Endothelial cell of umbilical vein (primary cell): ENCODE results near the gene WNT10A.

Experiments used
- FOS ChIP-seq: IDR thresholded peaks from 2 replicates; pipeline ENCODE4 v1.6.1; 2011; ENCODE audit warnings: mild to moderate bottlenecking, low read length, moderate library complexity, borderline replicate concordance; ENCODE audit not compliant: insufficient read depth
- POLR2A ChIP-seq: IDR thresholded peaks from 2 replicates; pipeline ENCODE4 v1.6.1; 2012; ENCODE audit warnings: low read depth, mild to moderate bottlenecking, control low read depth, low read length
- POLR2AphosphoS5 ChIP-seq: IDR thresholded peaks from 2 replicates; pipeline ENCODE4 v1.6.1; 2012; ENCODE audit warnings: low read depth, mild to moderate bottlenecking, control low read depth, low read length, moderate library complexity; ENCODE audit not compliant: insufficient read depth
- TF ChIP-seq, protein P1 (sequence below), 2 donors: IDR thresholded peaks; 1 replicate in 1 of 2; 2 replicates in 1 of 2; pipeline ENCODE4 v1.5.1; 2011; ENCODE audit warnings: low read length in 2 of 2, mild to moderate bottlenecking in 2 of 2, moderate library complexity in 2 of 2, control low read depth in 1 of 2, inconsistent platforms in 1 of 2, low read depth in 1 of 2; ENCODE audit not compliant: insufficient read depth in 1 of 2; ENCODE audit errors: extremely low read depth in 1 of 2
- TF ChIP-seq, protein P2 (sequence below): IDR thresholded peaks from 2 replicates; pipeline ENCODE4 v1.6.1; 2011; ENCODE audit not compliant: insufficient read depth, insufficient read length

DNA sequence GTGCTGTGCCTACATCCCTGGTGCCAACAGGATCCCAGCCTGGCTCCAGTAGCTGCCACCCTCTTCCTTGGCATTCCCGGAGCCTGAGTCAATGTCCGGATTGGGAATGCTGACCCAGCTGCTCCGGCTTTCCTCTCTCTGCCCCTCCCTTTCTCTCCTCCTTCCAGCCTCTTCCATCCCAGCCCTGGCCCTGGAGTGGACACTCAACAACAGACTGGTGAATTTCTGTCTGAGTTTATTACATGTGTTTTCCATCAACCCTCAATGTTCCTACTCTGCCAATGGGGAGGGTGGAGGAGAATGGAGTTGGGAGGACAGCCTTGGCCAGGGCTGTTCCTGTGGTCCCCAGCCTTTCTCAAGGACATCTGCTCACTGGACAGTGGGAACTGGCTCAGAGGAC lies 48.1 kb upstream of the WNT10A start:
- no peak for TF ChIP-seq POLR2A
- peak; percentile 88 for TF ChIP-seq POLR2AphosphoS5
- peak; percentile 81 for TF ChIP-seq FOS
- TF ChIP-seq, protein P1, sequence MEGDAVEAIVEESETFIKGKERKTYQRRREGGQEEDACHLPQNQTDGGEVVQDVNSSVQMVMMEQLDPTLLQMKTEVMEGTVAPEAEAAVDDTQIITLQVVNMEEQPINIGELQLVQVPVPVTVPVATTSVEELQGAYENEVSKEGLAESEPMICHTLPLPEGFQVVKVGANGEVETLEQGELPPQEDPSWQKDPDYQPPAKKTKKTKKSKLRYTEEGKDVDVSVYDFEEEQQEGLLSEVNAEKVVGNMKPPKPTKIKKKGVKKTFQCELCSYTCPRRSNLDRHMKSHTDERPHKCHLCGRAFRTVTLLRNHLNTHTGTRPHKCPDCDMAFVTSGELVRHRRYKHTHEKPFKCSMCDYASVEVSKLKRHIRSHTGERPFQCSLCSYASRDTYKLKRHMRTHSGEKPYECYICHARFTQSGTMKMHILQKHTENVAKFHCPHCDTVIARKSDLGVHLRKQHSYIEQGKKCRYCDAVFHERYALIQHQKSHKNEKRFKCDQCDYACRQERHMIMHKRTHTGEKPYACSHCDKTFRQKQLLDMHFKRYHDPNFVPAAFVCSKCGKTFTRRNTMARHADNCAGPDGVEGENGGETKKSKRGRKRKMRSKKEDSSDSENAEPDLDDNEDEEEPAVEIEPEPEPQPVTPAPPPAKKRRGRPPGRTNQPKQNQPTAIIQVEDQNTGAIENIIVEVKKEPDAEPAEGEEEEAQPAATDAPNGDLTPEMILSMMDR (IDR thresholded peaks at IDR 0.05; ENCODE audit: extremely low read depth in 1 of 2, insufficient read depth in 1 of 2, low read depth in 1 of 2, low read length in 2 of 2): no peak
- TF ChIP-seq, protein P2, sequence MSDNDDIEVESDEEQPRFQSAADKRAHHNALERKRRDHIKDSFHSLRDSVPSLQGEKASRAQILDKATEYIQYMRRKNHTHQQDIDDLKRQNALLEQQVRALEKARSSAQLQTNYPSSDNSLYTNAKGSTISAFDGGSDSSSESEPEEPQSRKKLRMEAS: no peak
